Activated CD4-positive, alpha-beta T cell treated with anti-CD3 and anti-CD28 coated beads, Interleukin-2, amount 50 U/mL, for 48 hours (primary cell): ENCODE results near the gene NAP1L4.
"Not testable (repeated sequence)": the region's sequence is repeated elsewhere in the genome, so short reads cannot be mapped to it uniquely, and the experiment has no call there.

Source experiments
- DNase-seq, 2 experiments: peaks; one replicate each; pipeline ENCODE4 v3.0.0-alpha.2; 2020

Gene NAP1L4

GRCh38 chr11:2955906-2956476 is 36.1 kb downstream of the NAP1L4 start:
- DNase-seq: no peak

- no peak for DNase-seq
These were observed 37.9 kb downstream of the NAP1L4 start for GRCh38 chr11:2954263-2954662.

GRCh38 chr11:2952290-2952689 is 39.8 kb downstream of the NAP1L4 start:
- DNase-seq: no peak

- no peak for DNase-seq
These were observed 40.7 kb downstream of the NAP1L4 start for GRCh38 chr11:2951231-2952110.

GRCh38 chr11:2950825-2951224 is 41.3 kb downstream of the NAP1L4 start:
- DNase-seq: no peak

- no peak for DNase-seq
These were observed 42.2 kb downstream of the NAP1L4 start for GRCh38 chr11:2949920-2950319.

GRCh38 chr11:2947744-2948143 is 44.4 kb downstream of the NAP1L4 start:
- no peak for DNase-seq

GRCh38 chr11:2945757-2946287 is 46.3 kb downstream of the NAP1L4 start:
- no peak for DNase-seq

- peak; percentile 55 to 65 for DNase-seq
These were observed 46.9 kb downstream of the NAP1L4 start for GRCh38 chr11:2945031-2945756.

GRCh38 chr11:2944530-2944929 is 47.6 kb downstream of the NAP1L4 start:
- DNase-seq: no peak

GRCh38 chr11:2943711-2944118 is 48.4 kb downstream of the NAP1L4 start:
- no peak for DNase-seq

GRCh38 chr11:2942872-2943710 is 49.0 kb downstream of the NAP1L4 start:
- no peak for DNase-seq

GRCh38 chr11:2942447-2942846 is 49.7 kb downstream of the NAP1L4 start:
- DNase-seq: no peak

GRCh38 chr11:2940921-2941821 is 51.0 kb downstream of the NAP1L4 start:
- DNase-seq: no peak

GRCh38 chr11:2940147-2940920 is 51.8 kb downstream of the NAP1L4 start:
- DNase-seq: peak; percentile 34 to 43

GRCh38 chr11:2938458-2939418 is 53.4 kb downstream of the NAP1L4 start:
- DNase-seq: not testable (repeated sequence)

- not testable (repeated sequence) for DNase-seq
These were observed 54.3 kb downstream of the NAP1L4 start for GRCh38 chr11:2937641-2938457.

GRCh38 chr11:2934611-2935239 is 57.4 kb downstream of the NAP1L4 start:
- DNase-seq: no peak
